ENCODE data around the gene EPYC.

GRCh38 chr12:90991952-90992465 lies 12.8 kb downstream of the EPYC start:
- TF ChIP-seq ZNF274 (IDR thresholded peaks at IDR 0.05; ENCODE audit: low read depth, low read length) (no peak), SUZ12 (IDR thresholded peaks at IDR 0.05; ENCODE audit: extremely low read depth, insufficient read depth, insufficient read length) (no peak), YY1 (IDR thresholded peaks at IDR 0.05; ENCODE audit: insufficient read depth, insufficient read length) (no peak)
